NCI-H82 treated with DMSO at 0.1 percent for 48 hours (cell line): ENCODE data around the gene COL25A1.

Experiments used
- DNase-seq: peaks from one replicate; lab custom pipeline; 2025; ENCODE audit not compliant: unreplicated experiment; lab: John Stamatoyannopoulos, UW

Gene COL25A1

DNA sequence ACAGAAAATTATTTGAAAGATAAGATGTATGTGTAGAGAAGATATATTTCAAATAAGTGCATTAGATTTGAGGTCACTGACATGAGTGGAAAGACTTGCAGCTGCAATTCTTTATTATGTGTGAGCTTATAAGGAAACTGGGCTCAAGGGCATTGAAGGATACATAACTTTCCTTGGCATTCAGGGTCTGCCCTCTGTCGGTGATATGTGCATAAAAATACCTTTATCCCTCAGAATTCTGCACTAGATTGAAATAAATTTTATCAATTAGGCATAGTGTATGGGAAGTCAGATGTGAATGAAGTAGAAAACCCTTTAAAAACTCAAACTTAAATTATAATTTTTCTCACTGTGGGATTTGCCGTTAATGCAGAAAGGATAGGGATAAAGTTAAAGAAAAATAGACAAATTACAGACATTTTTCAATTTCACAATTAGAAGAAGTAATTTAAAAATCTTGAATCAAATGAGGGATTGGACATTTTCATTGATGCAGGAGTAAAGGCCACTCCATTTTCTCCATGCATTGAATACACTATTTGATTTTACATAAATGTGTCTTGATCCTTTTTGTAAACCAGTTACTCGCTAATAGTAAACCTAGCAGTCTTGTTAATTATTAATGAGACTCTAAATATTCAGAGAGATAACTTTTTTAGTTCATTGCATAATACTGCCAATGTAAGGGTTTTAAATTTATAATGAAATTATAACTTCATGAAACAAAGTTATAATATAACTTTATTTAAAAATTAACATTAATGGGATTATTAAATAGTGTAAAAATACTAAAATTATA, 518.6 kb downstream of the COL25A1 start:
- DNase-seq = no peak

DNA sequence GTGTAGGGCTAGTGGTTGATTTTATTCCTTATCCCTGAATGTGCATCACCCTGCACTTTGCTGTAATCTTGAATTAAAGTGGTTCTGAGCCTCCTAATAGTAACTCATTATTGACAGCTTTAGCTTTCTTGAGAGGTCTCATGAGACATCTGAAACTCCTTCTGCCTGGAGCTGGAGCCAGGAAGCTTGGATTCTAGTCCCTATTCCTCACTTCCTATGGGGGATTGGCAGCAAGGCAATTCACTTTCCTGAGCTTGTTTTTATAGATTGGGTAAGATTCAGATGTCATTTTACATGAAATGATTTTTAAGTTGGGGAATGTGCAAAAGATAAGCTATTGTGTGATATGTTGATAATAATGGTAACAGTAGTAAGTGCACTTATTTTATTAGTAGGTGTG, 522.5 kb downstream of the COL25A1 start:
- no peak for DNase-seq

DNA sequence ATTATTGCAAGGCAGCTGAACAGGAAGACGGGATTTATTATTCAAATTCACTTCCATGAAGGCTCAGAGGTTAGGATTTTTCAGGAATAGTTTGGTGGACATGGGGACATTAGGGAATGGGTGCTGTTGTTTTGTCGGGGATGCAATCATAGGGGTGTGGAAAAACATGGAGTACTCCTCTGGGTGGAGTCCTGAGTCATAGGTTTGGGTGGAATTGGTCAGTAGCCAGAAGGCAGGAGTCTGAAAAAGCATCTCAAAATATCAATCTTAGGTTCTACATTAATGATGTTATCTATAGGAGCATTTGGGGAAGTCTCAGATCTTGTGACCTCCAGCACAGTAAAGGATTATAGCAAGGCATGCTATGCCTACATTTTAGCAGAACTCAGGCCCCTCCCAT, 525.1 kb downstream of the COL25A1 start:
- no peak for DNase-seq

- DNase-seq = no peak
Observed at GRCh38 chr4:108775921-108776320, 526.5 kb downstream of the COL25A1 start.

GRCh38 chr4:108774809-108775530, 527.5 kb downstream of the COL25A1 start:
- DNase-seq = no peak

GRCh38 chr4:108772402-108772801, 530.1 kb downstream of the COL25A1 start:
- DNase-seq = no peak

- no peak for DNase-seq
Observed at GRCh38 chr4:108766058-108766457, 536.4 kb downstream of the COL25A1 start.

DNA sequence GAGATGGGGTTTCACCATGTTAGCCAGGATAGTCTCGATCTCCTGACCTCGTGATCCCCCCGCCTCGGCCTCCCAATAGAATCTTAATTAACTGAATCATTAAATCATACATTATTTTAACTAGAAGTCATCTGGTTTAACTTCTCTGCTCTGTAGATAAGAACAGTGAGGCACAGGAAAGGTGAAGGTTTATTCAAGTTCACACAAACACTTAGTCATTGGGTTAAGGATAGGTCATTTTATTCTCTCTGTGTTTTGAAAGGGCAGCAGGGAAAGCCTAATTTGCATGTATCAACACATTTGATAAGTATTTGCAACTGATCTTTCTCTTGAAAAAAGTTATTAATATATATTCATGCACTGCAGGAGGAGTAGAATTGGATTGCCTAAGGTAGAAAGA, 538.5 kb downstream of the COL25A1 start:
- no peak for DNase-seq

DNA sequence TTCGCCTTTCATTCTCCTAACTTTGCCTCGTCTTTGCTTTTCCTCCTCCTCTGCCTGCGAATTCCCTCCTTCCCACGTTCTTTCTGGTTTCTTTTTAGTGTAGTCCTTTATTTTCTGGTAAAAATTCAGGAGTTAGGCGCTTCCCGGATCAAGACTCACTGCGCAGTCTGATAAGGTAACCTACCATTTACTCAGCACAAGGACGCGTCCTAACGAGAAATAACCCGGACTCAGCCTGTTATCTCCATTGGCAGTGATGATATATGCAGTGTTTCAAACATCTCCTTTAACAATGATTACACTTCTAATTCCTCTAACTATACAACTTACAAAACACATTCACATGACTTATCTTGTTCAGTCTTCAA, 539.2 kb downstream of the COL25A1 start:
- no peak for DNase-seq

DNA sequence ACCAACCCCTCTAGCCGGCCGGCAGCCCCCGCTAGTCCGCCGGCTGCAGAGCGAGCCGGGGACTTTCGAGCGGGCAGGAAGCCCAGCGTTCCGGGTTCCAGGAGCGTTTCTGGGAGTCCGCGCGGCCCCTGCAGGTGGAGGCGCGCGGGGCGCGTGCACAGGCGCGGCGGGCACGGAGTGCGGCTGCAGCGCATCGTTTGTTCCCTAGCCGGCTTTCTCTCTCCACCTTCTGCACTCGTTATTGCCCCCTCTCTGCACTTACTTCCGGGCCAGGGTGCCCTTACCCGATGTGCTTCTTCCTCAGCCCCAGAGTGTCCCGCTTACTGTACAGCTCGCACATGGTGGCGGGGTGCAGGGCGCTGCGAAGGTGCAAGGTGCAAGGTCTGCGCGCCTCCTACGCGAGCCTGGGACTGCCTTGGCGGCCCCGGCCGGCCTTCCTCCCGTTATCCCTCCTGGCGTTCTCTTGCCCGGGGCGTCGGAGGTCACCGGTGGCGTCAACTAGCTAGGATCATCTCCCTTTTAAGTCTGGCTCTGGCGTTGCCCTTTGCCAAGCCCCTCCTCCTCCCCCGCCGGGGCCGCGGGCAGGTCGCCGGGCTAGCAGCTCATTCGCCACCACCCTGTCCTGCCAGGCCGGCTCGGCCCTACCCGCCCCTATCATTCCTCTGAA, 539.8 kb downstream of the COL25A1 start, which contains the start of gene ETNPPL:
ETNPPL (minus strand) TSS at position 495 of the 667 bp plus-strand sequence; CDS start at position 340, 155 bp downstream.
- no peak for DNase-seq
